Activated CD4-positive, alpha-beta T cell treated with anti-CD3 and anti-CD28 coated beads, Interleukin-2, amount 10 ng/mL, durations not matched to agents 7 days and 5 days (primary cell): ENCODE results near the gene MKI67. TPM values are rescaled to one million over a fixed set of nuclear protein-coding genes. Genes with fewer than 3 reads are reported as not detected.
"Not testable (repeated sequence)": the region's sequence is repeated elsewhere in the genome, so short reads cannot be mapped to it uniquely, and the experiment has no call there.

Experiments
- CTCF ChIA-PET: fragments of 350-600 bp; sonication (Branson Sonifier 250); formaldehyde crosslinking; loops from one replicate; lab custom pipeline; 2021; ENCODE audit warnings: antibody characterized with exemption; lab: Charles Lee
- POLR2A ChIA-PET: fragments of 350-600 bp; sonication (Branson Sonifier 250); formaldehyde crosslinking; loops from one replicate; lab custom pipeline; 2021; ENCODE audit warnings: antibody characterized with exemption; lab: Charles Lee
- DNase-seq: peaks from one replicate; pipeline ENCODE4 v3.0.0-alpha.2; 2020
- H3K27ac Mint-ChIP-seq: one replicate; pipeline ENCODE4 v1.8.0; 2021; ENCODE audit warnings: mild to moderate bottlenecking, moderate library complexity, mixed read lengths
- H3K27me3 Mint-ChIP-seq: one replicate; pipeline ENCODE4 v1.8.0; 2021; ENCODE audit warnings: mixed read lengths
- H3K36me3 Mint-ChIP-seq: one replicate; pipeline ENCODE4 v1.8.0; 2021; ENCODE audit warnings: low read depth, mixed read lengths
- H3K4me1 Mint-ChIP-seq: one replicate; pipeline ENCODE4 v1.8.0; 2021; ENCODE audit warnings: mixed read lengths
- H3K4me3 Mint-ChIP-seq: one replicate; pipeline ENCODE4 v1.8.0; 2021; ENCODE audit warnings: mild to moderate bottlenecking, moderate library complexity, mixed read lengths
- H3K9me3 Mint-ChIP-seq: one replicate; pipeline ENCODE4 v1.8.0; 2021; ENCODE audit warnings: mixed read lengths
- total RNA-seq, 2 experiments: library from RNA; stranded (reverse); gene quantifications; one replicate each; pipeline ENCODE4 v1.2.3, GENCODE V29; 2021

MKI67 gene, protein sequence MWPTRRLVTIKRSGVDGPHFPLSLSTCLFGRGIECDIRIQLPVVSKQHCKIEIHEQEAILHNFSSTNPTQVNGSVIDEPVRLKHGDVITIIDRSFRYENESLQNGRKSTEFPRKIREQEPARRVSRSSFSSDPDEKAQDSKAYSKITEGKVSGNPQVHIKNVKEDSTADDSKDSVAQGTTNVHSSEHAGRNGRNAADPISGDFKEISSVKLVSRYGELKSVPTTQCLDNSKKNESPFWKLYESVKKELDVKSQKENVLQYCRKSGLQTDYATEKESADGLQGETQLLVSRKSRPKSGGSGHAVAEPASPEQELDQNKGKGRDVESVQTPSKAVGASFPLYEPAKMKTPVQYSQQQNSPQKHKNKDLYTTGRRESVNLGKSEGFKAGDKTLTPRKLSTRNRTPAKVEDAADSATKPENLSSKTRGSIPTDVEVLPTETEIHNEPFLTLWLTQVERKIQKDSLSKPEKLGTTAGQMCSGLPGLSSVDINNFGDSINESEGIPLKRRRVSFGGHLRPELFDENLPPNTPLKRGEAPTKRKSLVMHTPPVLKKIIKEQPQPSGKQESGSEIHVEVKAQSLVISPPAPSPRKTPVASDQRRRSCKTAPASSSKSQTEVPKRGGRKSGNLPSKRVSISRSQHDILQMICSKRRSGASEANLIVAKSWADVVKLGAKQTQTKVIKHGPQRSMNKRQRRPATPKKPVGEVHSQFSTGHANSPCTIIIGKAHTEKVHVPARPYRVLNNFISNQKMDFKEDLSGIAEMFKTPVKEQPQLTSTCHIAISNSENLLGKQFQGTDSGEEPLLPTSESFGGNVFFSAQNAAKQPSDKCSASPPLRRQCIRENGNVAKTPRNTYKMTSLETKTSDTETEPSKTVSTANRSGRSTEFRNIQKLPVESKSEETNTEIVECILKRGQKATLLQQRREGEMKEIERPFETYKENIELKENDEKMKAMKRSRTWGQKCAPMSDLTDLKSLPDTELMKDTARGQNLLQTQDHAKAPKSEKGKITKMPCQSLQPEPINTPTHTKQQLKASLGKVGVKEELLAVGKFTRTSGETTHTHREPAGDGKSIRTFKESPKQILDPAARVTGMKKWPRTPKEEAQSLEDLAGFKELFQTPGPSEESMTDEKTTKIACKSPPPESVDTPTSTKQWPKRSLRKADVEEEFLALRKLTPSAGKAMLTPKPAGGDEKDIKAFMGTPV (N-terminal part only)
- 100 to 1,000 TPM; 328 to 345 TPM for total RNA-seq

DNA sequence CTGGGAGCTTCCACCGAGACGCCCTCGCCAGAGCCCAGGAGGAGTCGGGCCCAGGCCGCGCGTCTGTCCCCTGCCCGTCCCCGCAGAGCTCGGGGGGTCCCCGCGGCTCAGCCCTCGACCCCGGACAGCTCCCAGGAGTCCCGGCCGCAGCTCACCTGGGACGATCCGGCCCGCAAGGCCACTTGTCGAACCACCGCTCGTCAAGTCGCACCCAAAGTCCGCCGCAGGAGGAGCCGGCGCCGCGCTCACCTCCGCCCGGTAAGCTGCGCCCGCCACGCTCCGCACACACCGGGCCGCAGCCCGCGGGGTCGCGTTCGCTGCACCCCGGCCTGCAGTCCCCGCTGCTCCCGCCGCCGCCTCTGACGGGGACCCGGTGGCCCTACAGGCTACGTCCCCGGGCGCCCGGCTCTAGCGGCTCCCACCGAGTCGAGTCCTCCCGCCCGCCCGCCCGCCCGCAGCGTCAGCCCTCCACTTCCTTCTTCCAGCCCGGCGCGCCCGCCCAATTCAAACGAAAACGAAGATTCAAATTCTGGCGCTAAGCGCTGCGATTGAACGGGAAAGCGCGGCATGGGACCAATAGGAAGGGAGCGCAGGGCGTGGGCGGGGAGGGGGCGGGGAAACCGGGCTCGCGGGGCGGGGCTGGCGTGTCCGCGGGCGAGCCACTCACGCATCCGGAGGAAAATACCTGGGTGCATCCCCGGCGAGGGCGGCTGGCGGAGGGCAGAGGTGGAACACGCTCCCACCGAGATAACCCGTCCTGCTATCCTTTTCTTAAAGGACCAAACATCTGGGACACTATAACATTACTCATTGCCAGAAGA is at the start of gene MKI67:
TSS of gene MKI67 (minus strand) at position 480 of the 821 bp plus-strand sequence. CDS start 756 bp downstream, outside the sequence.
- Mint-ChIP-seq H3K4me3 (peak within 1 kb of the TSS; percentile 96), H3K27me3 (peaks cover 6% of the 10 kb centered on the region), H3K4me1 (peaks cover 44% of the 10 kb centered on the region), H3K36me3 (peaks cover 41% of the 10 kb centered on the region), H3K27ac (peak within 1 kb of the TSS; percentile 96), H3K9me3 (no peaks in the 10 kb centered on the region)
- ChIA-PET POLR2A (interaction anchor here (0.7 to 0.8 kb wide), 2 partner anchors 19 to 74 kb away, joined by 3 to 4 read pairs; no protein-coding TSS in a partner anchor), CTCF (interaction anchor here (0.7 to 1.4 kb wide), 9 partner anchors 11 to 91 kb away, joined by 3 to 4 read pairs (median 3); no protein-coding TSS in a partner anchor)
- peak; percentile 95 for DNase-seq

DNA sequence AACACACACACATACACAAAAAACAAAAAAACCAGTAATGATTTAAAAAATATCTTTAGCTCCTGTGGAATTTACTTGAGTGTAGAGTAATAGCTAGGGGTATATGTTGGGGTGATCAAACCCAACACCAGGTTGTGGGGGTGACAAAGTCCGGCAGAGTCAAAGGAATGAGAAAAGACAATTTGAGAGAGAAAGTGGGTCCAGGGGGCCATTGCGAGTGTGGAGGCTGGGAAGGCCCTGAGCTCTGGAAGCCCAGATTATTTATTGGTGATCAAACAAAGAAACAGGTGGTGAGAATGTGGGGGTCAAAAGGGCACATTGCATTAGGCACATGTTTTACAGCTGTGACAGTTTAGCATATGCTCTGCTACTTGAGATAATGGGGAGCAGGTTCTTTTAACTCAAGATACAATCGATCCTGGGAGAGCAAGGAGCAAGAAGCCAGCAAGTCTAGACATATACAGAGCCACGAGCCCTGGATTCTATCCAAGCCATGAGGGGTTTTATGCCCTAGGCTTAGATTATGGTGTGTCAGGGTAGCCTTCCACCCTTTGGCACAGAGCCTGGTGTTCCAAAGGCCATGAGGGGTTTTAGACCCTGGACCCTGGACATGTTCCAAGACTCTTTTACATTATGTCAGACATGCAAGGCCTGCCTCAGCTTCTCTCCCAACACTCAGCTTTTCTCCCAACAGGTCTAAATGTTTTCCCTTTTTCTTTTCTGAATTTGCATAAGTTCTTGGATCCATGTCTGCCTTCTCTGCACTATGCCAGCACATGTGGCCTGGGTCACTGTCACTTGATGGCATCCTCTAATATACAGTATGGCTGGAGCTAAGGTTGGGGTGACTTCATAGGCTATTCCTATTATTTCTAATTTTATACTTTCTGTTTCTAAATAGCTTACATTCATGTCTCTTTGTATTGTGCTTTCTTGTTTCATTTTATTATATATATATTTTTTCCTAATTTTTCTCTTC is 48.6 kb upstream of the MKI67 start:
- Mint-ChIP-seq H3K27me3 (peaks cover 15% of the 10 kb centered on the region), H3K4me1 (peaks cover 13% of the 10 kb centered on the region), H3K36me3 (peaks cover 4% of the 10 kb centered on the region), H3K27ac (no peak overlapping the region), H3K4me3 (no peak overlapping the region), H3K9me3 (peaks cover 15% of the 10 kb centered on the region)
- ChIA-PET POLR2A (no interaction called here), CTCF (interaction anchor here (0.6 to 1.1 kb wide), 4 partner anchors 9 to 141 kb away, joined by 3 read pairs; no protein-coding TSS in a partner anchor)
- DNase-seq = no peak

DNA sequence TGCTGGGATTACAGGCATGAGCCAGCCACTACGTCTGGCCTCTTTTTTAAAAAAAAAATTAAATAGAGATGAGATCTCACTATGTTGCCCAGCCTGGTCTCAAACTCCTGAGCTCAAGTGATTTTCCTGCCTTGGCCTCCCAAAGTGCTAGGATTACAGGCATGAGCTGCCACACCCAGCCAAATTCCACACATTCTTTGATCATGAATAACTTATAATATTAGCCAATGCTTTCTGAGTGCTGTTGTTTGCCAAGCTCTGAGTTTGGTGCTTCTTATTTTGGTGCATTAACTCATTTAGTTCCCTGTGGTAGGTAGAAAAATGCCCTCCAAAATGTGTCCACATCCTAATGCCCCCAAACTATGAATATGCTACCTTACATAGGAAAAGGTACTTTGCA is 47.2 kb upstream of the MKI67 start:
- peaks cover 2% of the 10 kb centered on the region for H3K4me1 Mint-ChIP-seq
- peaks cover 3% of the 10 kb centered on the region for H3K36me3 Mint-ChIP-seq
- H3K27me3 Mint-ChIP-seq = peaks cover 23% of the 10 kb centered on the region
- H3K27ac Mint-ChIP-seq = no peak overlapping the region
- DNase-seq = no peak
- H3K4me3 Mint-ChIP-seq = no peak overlapping the region
- CTCF ChIA-PET = interaction anchor here (0.6 to 1.1 kb wide), 3 partner anchors 8 to 1954 kb away, joined by 3 read pairs; no protein-coding TSS in a partner anchor
- POLR2A ChIA-PET = no interaction called here
- H3K9me3 Mint-ChIP-seq = peaks cover 15% of the 10 kb centered on the region

DNA sequence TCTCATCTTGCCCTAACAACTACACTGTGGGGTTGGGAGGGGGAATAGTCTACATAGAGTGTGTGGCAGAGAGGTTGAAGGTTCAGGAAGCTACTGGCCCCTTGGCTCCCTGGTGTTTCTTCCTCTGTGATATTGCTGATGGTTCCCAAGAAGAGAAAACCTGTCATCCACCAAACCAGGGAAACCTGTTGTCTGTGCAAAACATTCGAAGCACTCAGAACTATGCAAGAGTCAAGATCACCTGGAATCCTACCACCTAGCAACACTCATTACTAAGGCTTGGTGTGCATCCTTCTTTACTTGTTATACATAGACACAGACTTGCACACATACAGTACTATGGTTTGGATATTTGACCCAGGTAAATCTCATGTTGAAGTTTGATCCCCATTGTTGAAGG is 46.5 kb upstream of the MKI67 start:
- peaks cover 3% of the 10 kb centered on the region for H3K36me3 Mint-ChIP-seq
- ChIA-PET CTCF (interaction anchor here (1.1 to 2.2 kb wide), 2 partner anchors 24 to 39 kb away, joined by 3 to 7 read pairs; no protein-coding TSS in a partner anchor), POLR2A (no interaction called here)
- peaks cover 23% of the 10 kb centered on the region for H3K27me3 Mint-ChIP-seq
- peaks cover 15% of the 10 kb centered on the region for H3K9me3 Mint-ChIP-seq
- no peak for DNase-seq
- no peak overlapping the region for H3K4me3 Mint-ChIP-seq
- H3K27ac Mint-ChIP-seq = no peak overlapping the region
- H3K4me1 Mint-ChIP-seq = no peaks in the 10 kb centered on the region

DNA sequence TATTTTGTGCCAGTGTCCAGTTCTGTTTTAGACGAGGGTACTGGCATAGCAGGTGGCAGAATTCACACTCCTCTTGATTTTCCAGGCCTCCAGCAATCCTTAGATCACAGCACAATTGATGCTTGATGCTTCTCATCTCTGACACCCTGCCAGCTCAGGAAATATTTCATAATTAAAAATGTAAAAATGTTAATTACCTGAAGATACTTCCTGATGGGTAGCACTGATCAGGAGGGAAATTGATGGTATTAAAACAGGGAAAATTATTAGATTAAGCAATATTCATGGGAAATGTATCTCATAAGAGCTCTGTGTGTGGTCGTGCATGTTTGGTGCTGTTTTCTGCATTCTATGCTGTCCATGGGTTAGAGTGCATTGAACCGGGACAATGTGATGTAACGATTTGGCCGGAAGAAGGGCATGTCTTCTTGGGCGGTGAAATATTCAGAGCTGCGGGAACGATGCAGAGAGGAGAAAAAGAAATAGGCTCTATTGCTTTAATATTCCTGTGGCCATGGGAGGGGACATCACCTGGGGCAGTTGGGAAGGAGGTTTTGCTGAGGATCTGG is 43.7 kb upstream of the MKI67 start:
- CTCF ChIA-PET = interaction anchor here (1.3 kb wide), 1 partner anchor 9 kb away, joined by 3 read pairs; no protein-coding TSS in a partner anchor
- DNase-seq = no peak
- Mint-ChIP-seq H3K27ac (no peak overlapping the region), H3K27me3 (peaks cover 15% of the 10 kb centered on the region), H3K4me1 (no peaks in the 10 kb centered on the region), H3K36me3 (peaks cover 3% of the 10 kb centered on the region), H3K4me3 (no peak overlapping the region), H3K9me3 (peaks cover 13% of the 10 kb centered on the region)
- POLR2A ChIA-PET = no interaction called here

DNA sequence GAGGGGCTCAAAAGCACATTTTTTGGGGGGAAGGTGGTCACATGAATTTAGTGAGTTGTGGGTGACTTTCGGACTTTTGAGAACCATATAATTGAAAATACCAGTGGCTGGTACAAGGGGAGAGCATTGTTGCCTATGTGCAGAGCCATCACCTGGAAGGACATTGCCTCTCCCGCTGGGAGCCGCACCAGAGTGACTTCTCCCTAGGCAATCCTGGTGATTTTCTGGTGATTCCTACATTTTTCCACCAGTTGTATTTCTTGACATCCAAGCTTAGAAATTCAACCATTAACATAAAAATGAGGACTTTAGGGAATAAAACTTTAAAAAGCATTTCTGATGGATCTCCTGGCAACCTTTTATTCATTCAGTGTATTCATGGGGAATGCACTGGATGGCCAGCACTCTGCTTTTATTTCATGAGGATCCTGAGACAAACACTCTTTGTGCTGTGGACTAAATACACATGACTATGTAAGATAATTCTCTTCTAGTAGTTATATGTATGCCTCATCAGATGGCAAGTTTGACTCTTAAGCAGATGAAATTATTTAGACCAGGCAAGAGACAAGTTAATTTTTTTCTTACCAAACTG is 41.8 kb upstream of the MKI67 start:
- Mint-ChIP-seq H3K4me1 (no peaks in the 10 kb centered on the region), H3K36me3 (no peaks in the 10 kb centered on the region), H3K27me3 (peaks cover 19% of the 10 kb centered on the region), H3K9me3 (peaks cover 3% of the 10 kb centered on the region), H3K4me3 (no peak overlapping the region), H3K27ac (no peak overlapping the region)
- DNase-seq = no peak
- ChIA-PET CTCF (interaction anchor here (1.2 kb wide), 1 partner anchor 19 kb away, joined by 3 read pairs; no protein-coding TSS in a partner anchor), POLR2A (no interaction called here)

DNA sequence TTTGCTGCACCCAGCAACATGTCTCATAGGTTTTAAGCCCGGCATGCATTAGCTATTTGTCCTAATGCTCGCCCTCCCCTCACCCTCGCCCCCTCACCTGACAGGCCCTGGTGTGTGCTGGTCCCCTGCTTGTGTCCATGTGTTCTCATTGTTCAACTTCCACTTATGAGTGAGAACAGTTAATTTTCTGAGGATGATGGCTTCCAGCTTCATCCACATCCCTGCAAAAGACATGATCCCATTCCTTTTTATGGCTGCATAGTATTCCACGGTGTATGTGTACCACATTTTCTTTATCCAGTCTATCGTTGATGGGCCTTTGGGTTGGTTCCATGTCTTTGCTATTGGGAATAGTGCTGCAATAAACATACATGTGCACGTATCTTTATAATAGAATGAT is 40.9 kb upstream of the MKI67 start:
- H3K4me1 Mint-ChIP-seq, H3K4me3 Mint-ChIP-seq, POLR2A ChIA-PET, H3K36me3 Mint-ChIP-seq, DNase-seq, H3K9me3 Mint-ChIP-seq, H3K27ac Mint-ChIP-seq: not testable (repeated sequence)
- peaks cover 19% of the 10 kb centered on the region for H3K27me3 Mint-ChIP-seq
- CTCF ChIA-PET = interaction anchor here (1.2 kb wide), 1 partner anchor 20 kb away, joined by 3 read pairs; no protein-coding TSS in a partner anchor

DNA sequence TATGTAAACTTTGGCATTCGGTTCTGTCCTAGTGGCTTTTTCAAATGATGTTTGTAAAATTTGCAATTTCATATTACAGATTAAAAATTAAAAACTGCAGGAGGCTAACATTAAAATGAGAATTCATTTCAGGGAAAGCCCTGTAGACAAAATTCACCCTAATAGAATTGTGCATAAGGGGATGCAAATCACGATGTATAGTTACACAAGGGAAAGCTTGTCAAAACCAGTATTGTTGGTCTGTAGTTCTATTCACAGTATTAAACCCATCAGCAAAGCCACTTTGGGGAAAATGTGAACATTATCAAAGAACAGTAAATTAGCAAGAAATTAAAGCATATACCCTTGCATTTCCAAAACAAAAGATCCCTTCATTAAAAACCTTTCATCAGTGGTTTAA is 39.9 kb upstream of the MKI67 start:
- H3K27me3 Mint-ChIP-seq = peaks cover 19% of the 10 kb centered on the region
- CTCF ChIA-PET = interaction anchor here (0.9 to 1.9 kb wide), 3 partner anchors 9 to 15 kb away, joined by 3 to 6 read pairs (median 6); no protein-coding TSS in a partner anchor
- POLR2A ChIA-PET = no interaction called here
- DNase-seq = no peak
- H3K36me3 Mint-ChIP-seq = no peaks in the 10 kb centered on the region
- H3K9me3 Mint-ChIP-seq = no peaks in the 10 kb centered on the region
- H3K27ac Mint-ChIP-seq = no peak overlapping the region
- peaks cover 6% of the 10 kb centered on the region for H3K4me1 Mint-ChIP-seq
- H3K4me3 Mint-ChIP-seq = no peak overlapping the region

DNA sequence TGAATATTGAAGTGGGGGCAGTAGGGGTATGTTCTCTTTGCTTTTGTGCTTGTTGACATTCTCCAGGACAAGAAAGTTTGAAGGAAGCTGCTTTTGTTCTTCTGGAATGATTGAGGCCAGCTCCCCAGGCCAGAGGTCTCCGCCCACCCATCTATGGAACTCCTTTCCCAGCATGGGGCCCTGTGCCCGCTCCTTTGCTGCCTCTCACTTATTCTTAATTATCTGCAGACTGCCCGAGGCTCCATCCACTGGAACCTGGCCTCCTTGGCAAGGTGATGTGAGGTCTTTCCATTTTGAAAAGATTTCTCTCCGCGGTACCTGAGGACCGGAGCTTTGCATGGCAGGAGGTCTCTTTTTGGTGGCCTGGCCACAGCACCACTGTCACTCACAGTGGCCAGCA is 39.3 kb upstream of the MKI67 start:
- CTCF ChIA-PET = interaction anchor here (0.9 to 1.9 kb wide), 3 partner anchors 10 to 15 kb away, joined by 3 to 6 read pairs (median 6); no protein-coding TSS in a partner anchor

DNA sequence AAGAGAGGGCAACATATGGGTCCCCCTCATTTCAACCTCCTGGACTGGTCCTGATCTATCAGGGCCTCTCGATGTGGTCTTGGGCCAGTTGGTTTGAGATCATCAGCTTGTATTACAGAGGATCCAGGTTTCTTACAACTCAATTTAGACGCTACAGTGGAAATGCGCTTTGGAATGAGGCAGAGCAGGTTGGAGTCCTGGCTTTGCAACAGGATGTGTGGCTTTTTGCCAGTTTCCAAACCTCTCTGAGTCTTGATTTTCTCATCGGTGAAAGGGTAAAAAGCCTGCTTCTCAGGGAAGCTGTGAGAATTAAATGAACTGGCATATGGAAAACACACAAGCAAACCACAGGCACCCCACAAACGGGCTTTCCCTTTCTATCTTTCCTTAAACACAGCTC is 37.5 kb upstream of the MKI67 start:
- CTCF ChIA-PET = interaction anchor here (1.2 to 1.7 kb wide), 5 partner anchors 10 to 94 kb away, joined by 3 to 6 read pairs (median 5); no protein-coding TSS in a partner anchor
- no peak for DNase-seq
- peaks cover 22% of the 10 kb centered on the region for H3K4me1 Mint-ChIP-seq
- POLR2A ChIA-PET = no interaction called here
- no peak overlapping the region for H3K4me3 Mint-ChIP-seq
- H3K9me3 Mint-ChIP-seq = no peaks in the 10 kb centered on the region
- H3K27me3 Mint-ChIP-seq = peaks cover 8% of the 10 kb centered on the region
- H3K36me3 Mint-ChIP-seq = no peaks in the 10 kb centered on the region
- no peak overlapping the region for H3K27ac Mint-ChIP-seq

More for the DNA sequence above, 39.3 kb upstream of the MKI67 start:
- Mint-ChIP-seq H3K27ac (no peak overlapping the region), H3K36me3 (no peaks in the 10 kb centered on the region), H3K4me3 (no peak overlapping the region), H3K9me3 (no peaks in the 10 kb centered on the region), H3K4me1 (peaks cover 12% of the 10 kb centered on the region), H3K27me3 (peaks cover 19% of the 10 kb centered on the region)
- DNase-seq = no peak
- POLR2A ChIA-PET = no interaction called here
